ENCODE results near the gene TMPRSS11A. TPM values are rescaled to one million over a fixed set of nuclear protein-coding genes. Genes with fewer than 3 reads are reported as not detected.

The TMPRSS11A gene
- polyA plus RNA-seq, 1 donor (not counting 4 experiments of a cell fraction or from before 2014, with no cell fraction given) = 0.03 TPM

- dilution Hi-C loops (cut with MboI; ENCODE audit: extremely low pct_ligation_motif_present, low sequenced_read_pairs) = no loop called here
- no peak for DNase-seq (ENCODE audit: low read depth, low spot score)
These were observed 79.4 kb downstream of the TMPRSS11A start, which contains the start of gene TMPRSS11D for GRCh38 chr4:67883902-67884301. TMPRSS11D (minus strand) TSS chr4:67884002; CDS start chr4:67883933, 69 bp downstream.

GRCh38 chr4:67883458-67883857, 79.8 kb downstream of the TMPRSS11A start:
- no peaks in the 10 kb centered on the region for H4K20me1 ChIP-seq (ENCODE audit: control insufficient read depth, extremely low read depth, insufficient read depth, low read length)
- DNase-seq (ENCODE audit: low read depth, low spot score) = no peak

More at GRCh38 chr4:67883902-67884301, 79.4 kb downstream of the TMPRSS11A start, which contains the start of gene TMPRSS11D:
- H3K36me3 ChIP-seq (ENCODE audit: control insufficient read depth in 2 of 2, extremely low read depth in 1 of 2, insufficient read depth in 2 of 2, low read length in 2 of 2) = no peaks in the 10 kb centered on the region
- peak within 1 kb of the TSS; percentile 73 for H3K27ac ChIP-seq (ENCODE audit: control insufficient read depth, insufficient read depth, low read length)
- H3K79me2 ChIP-seq (ENCODE audit: control insufficient read depth, insufficient read depth, low read length) = no peaks in the 10 kb centered on the region
- H3K9me3 ChIP-seq (ENCODE audit: control insufficient read depth, low read depth, low read length) = no peaks in the 10 kb centered on the region
- no peaks in the 10 kb centered on the region for H3K27me3 ChIP-seq (ENCODE audit: control insufficient read depth, extremely low read depth, insufficient read depth, low read length)
- FAIRE-seq = no peak
- TF ChIP-seq EZH2 (IDR thresholded peaks at IDR 0.05; ENCODE audit: low read length) (no peak), CTCF (optimal IDR thresholded peaks at IDR 0.05 in 1 of 3, IDR thresholded peaks at IDR 0.05 in 1 of 3, conservative IDR thresholded peaks at IDR 0.05 in 1 of 3; ENCODE audit: extremely low read depth in 1 of 3, insufficient read depth in 2 of 3, low read length in 3 of 3) (no peak)
- no peak within 1 kb of the TSS for H3K4me2 ChIP-seq (ENCODE audit: control insufficient read depth, extremely low read depth, insufficient read depth, low read depth, low read length)
- peak within 1 kb of the TSS; percentile 76 for H2AFZ ChIP-seq (ENCODE audit: control insufficient read depth, low read length)
- H3K9me1 ChIP-seq (ENCODE audit: control insufficient read depth, extremely low read depth, insufficient read depth, low read length) = no peaks in the 10 kb centered on the region
- H3K9ac ChIP-seq (ENCODE audit: control insufficient read depth, extremely low read depth, insufficient read depth, low read length) = no peak within 1 kb of the TSS
- no peak within 1 kb of the TSS for H3K4me3 ChIP-seq (ENCODE audit: control insufficient read depth in 2 of 3, extremely low read depth in 1 of 3, insufficient read depth in 2 of 3, low read depth in 1 of 3, low read length in 3 of 3)
- peaks cover 42% of the 10 kb centered on the region for H3K4me1 ChIP-seq (ENCODE audit: control insufficient read depth, extremely low read depth, insufficient read depth, low read length)
- H4K20me1 ChIP-seq (ENCODE audit: control insufficient read depth, extremely low read depth, insufficient read depth, low read length) = no peaks in the 10 kb centered on the region

More at GRCh38 chr4:67883458-67883857, 79.8 kb downstream of the TMPRSS11A start:
- H3K27ac ChIP-seq (ENCODE audit: control insufficient read depth, insufficient read depth, low read length) = no peak overlapping the region
- dilution Hi-C loops (cut with MboI; ENCODE audit: extremely low pct_ligation_motif_present, low sequenced_read_pairs) = no loop called here
- FAIRE-seq = no peak
- H3K9me3 ChIP-seq (ENCODE audit: control insufficient read depth, low read depth, low read length) = no peaks in the 10 kb centered on the region
- TF ChIP-seq EZH2 (IDR thresholded peaks at IDR 0.05; ENCODE audit: low read length) (no peak), CTCF (optimal IDR thresholded peaks at IDR 0.05 in 1 of 3, IDR thresholded peaks at IDR 0.05 in 1 of 3, conservative IDR thresholded peaks at IDR 0.05 in 1 of 3; ENCODE audit: extremely low read depth in 1 of 3, insufficient read depth in 2 of 3, low read length in 3 of 3) (no peak)
- H3K36me3 ChIP-seq (ENCODE audit: control insufficient read depth in 2 of 2, extremely low read depth in 1 of 2, insufficient read depth in 2 of 2, low read length in 2 of 2) = no peaks in the 10 kb centered on the region
- H3K79me2 ChIP-seq (ENCODE audit: control insufficient read depth, insufficient read depth, low read length) = no peaks in the 10 kb centered on the region
- H3K4me1 ChIP-seq (ENCODE audit: control insufficient read depth, extremely low read depth, insufficient read depth, low read length) = peaks cover 42% of the 10 kb centered on the region
- no peaks in the 10 kb centered on the region for H3K9me1 ChIP-seq (ENCODE audit: control insufficient read depth, extremely low read depth, insufficient read depth, low read length)
- H3K4me3 ChIP-seq (ENCODE audit: control insufficient read depth in 2 of 3, extremely low read depth in 1 of 3, insufficient read depth in 2 of 3, low read depth in 1 of 3, low read length in 3 of 3) = no peak overlapping the region
- no peaks in the 10 kb centered on the region for H3K27me3 ChIP-seq (ENCODE audit: control insufficient read depth, extremely low read depth, insufficient read depth, low read length)
- no peak overlapping the region for H2AFZ ChIP-seq (ENCODE audit: control insufficient read depth, low read length)
- H3K4me2 ChIP-seq (ENCODE audit: control insufficient read depth, extremely low read depth, insufficient read depth, low read depth, low read length) = no peak overlapping the region
- H3K9ac ChIP-seq (ENCODE audit: control insufficient read depth, extremely low read depth, insufficient read depth, low read length) = no peak overlapping the region

Data from keratinocyte (primary cell).